Upper lobe of right lung (tissue), 1 donor: ENCODE measurements around the gene NEU1. TPM values are rescaled to one million over a fixed set of nuclear protein-coding genes. Genes with fewer than 3 reads are reported as not detected.

Experiments used
- ATAC-seq: fragments of 200-7000 bp; cut with Tn5 transposase; one replicate; pipeline ENCODE4 v1.9.1; 2020; ENCODE audit warnings: mild to moderate bottlenecking, moderate library complexity
- DNase-seq: peaks from one replicate; pipeline ENCODE4 v3.0.0-alpha.2; 2020
- H3K27ac ChIP-seq: fragments of 200-600 bp; one replicate; pipeline ENCODE4 v1.8.0; 2022
- H3K27me3 ChIP-seq: fragments of 200-600 bp; one replicate; pipeline ENCODE4 v1.8.0; 2022; ENCODE audit warnings: mild to moderate bottlenecking
- H3K36me3 ChIP-seq: fragments of 200-600 bp; one replicate; pipeline ENCODE4 v1.8.0; 2022
- H3K4me1 ChIP-seq: fragments of 200-600 bp; one replicate; pipeline ENCODE4 v1.8.0; 2022
- H3K4me3 ChIP-seq: fragments of 200-600 bp; one replicate; pipeline ENCODE4 v1.8.0; 2022; ENCODE audit warnings: mild to moderate bottlenecking
- H3K9me3 ChIP-seq: fragments of 200-600 bp; one replicate; pipeline ENCODE4 v1.8.0; 2022
- CTCF ChIP-seq: fragments of 200-600 bp; IDR thresholded peaks from one replicate; pipeline ENCODE4 v1.8.0; 2022; ENCODE audit warnings: antibody characterized with exemption
- intact Hi-C: fragments of 100-400 bp; cut with DNase I; formaldehyde crosslinking; loops from one replicate; pipeline ENCODE4 v1.11.0; 2022
- total RNA-seq: library from RNA; stranded (reverse); fragmentation: NEBNext Ultra II Directional; extraction: Animal tissue kit (Norgen Biotek cat#: 25700); gene quantifications from one replicate; pipeline ENCODE4 v1.2.1, GENCODE V29; 2021
- donor health status: DM: no; HTN: yes; CAD: no; lungs with severe emphysema.

Gene NEU1
- total RNA-seq, 1 donor from 2014 or later, result 81.0 TPM

DNA sequence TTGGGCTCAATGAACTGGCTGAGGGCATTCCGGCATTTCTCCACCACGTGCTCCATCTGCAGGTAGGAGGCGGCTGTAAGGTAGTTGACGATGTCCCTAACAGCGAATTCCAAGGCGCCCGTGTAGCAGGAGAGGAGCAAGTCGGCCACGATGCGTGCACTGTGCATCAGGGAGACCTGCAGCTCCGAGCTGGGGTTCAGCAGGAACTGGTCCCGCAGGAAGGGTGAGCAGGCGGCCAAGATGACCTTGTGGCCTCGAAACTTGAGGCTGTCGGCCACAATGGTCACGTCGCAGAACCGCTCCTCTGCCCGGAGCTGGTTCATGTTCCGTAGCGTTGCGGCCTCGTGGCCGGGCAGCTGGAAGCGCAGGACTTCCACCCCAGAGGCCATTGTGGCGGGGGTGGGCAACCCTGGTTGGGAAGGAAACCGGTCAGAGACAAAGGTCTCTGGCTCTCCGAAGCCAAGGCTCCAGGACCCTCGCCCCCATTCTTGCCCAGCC, 38.3 kb upstream of the NEU1 start:
- TF ChIP-seq CTCF, result no peak
- H3K36me3 ChIP-seq, result peaks cover 3% of the 10 kb centered on the region
- DNase-seq, result no peak
- peak overlapping the region; percentile 71 for H3K4me3 ChIP-seq
- H3K9me3 ChIP-seq, result no peaks in the 10 kb centered on the region
- ATAC-seq, result no peak
- no peaks in the 10 kb centered on the region for H3K27me3 ChIP-seq
- intact Hi-C loops, result no loop called here
- peak overlapping the region; percentile 17 for H3K27ac ChIP-seq
- H3K4me1 ChIP-seq, result peaks cover 31% of the 10 kb centered on the region

GRCh38 chr6:31899882-31900722, 37.5 kb upstream of the NEU1 start:
- no peak for TF ChIP-seq CTCF
- H3K27ac ChIP-seq, result no peak overlapping the region
- no peak overlapping the region for H3K4me3 ChIP-seq
- peaks cover 31% of the 10 kb centered on the region for H3K4me1 ChIP-seq
- intact Hi-C loops, result no loop called here
- DNase-seq (no peak), ATAC-seq (no peak)
- H3K9me3 ChIP-seq, result no peaks in the 10 kb centered on the region
- no peaks in the 10 kb centered on the region for H3K27me3 ChIP-seq
- peaks cover 10% of the 10 kb centered on the region for H3K36me3 ChIP-seq

DNA sequence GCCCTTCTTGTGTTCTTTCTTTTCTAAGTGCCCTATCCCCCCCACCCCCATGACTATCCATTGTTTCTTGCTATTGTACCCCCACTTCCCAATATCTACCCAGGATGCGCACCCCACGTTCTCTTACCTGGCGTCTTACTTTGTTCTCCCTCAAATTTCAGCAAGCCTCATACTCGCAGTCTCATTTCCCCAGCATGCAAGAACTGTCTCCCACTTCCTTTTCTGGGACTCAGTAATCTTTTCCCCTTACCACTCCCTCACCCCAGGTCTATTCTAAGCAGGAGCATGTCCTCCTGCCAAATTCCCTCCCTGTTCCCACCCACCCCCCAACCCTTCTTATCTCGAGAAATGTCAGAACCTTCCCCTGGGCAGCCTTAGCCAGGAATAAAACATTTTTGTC, 36.6 kb upstream of the NEU1 start:
- TF ChIP-seq CTCF, result no peak
- Histone ChIP-seq H3K27ac (no peak overlapping the region), H3K27me3 (no peaks in the 10 kb centered on the region), H3K4me3 (no peak overlapping the region), H3K9me3 (no peaks in the 10 kb centered on the region), H3K36me3 (peaks cover 15% of the 10 kb centered on the region), H3K4me1 (peaks cover 31% of the 10 kb centered on the region)
- ATAC-seq (no peak), DNase-seq (no peak)
- intact Hi-C loops, result no loop called here

DNA sequence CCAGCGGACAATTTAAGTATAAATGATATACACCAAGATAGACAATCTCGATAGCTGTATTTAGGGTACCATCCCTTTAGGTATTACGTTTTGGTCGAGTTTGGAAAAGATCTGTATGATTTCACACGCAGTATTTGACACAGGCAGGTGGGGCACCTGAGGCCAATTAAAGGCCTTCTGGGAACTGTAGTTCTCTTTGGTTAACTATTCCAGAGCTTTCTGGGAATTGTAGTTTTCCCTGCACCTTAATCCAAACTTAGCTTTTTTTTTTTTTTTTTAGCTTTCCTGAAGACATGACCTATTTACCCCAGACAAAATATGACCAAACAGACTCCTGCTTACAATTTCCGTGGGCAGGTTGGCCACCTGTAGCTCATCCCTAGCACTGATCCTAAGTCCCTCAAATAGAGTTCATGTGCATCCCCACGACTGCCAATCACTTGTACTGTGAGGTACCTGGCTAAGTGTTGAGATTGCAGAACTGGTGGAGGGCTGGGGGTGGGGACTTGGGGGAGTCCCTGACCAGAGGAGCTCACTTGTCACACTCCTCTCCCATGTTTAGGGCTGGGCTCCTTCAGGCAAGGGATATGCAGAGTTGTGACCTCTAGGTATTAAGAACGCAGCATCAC, 35.9 kb upstream of the NEU1 start:
- Histone ChIP-seq H3K9me3 (no peaks in the 10 kb centered on the region), H3K36me3 (peaks cover 17% of the 10 kb centered on the region), H3K4me3 (peak overlapping the region; percentile 100), H3K4me1 (peaks cover 27% of the 10 kb centered on the region), H3K27ac (peak overlapping the region; percentile 89), H3K27me3 (no peaks in the 10 kb centered on the region)
- ATAC-seq (no peak), DNase-seq (no peak)
- intact Hi-C loops, result no loop called here
- no peak for TF ChIP-seq CTCF

- peak; percentile 93 for DNase-seq
- intact Hi-C loops, result no loop called here
- no peak for TF ChIP-seq CTCF
- H3K27me3 ChIP-seq, result no peaks in the 10 kb centered on the region
- peak within 1 kb of the TSS; percentile 89 for H3K27ac ChIP-seq
- ATAC-seq, result peak; percentile 72
- peaks cover 20% of the 10 kb centered on the region for H3K4me1 ChIP-seq
- H3K36me3 ChIP-seq, result peaks cover 24% of the 10 kb centered on the region
- H3K9me3 ChIP-seq, result no peaks in the 10 kb centered on the region
- H3K4me3 ChIP-seq, result peak within 1 kb of the TSS; percentile 100
Measured at GRCh38 chr6:31897612-31898382, 35.2 kb upstream of the NEU1 start, which contains the start of gene EHMT2. TSS of gene EHMT2 (minus strand) at chr6:31897698. CDS start at chr6:31897677, 21 bp downstream.
